Measurements from ENCODE around the gene MRPL53.

DNA sequence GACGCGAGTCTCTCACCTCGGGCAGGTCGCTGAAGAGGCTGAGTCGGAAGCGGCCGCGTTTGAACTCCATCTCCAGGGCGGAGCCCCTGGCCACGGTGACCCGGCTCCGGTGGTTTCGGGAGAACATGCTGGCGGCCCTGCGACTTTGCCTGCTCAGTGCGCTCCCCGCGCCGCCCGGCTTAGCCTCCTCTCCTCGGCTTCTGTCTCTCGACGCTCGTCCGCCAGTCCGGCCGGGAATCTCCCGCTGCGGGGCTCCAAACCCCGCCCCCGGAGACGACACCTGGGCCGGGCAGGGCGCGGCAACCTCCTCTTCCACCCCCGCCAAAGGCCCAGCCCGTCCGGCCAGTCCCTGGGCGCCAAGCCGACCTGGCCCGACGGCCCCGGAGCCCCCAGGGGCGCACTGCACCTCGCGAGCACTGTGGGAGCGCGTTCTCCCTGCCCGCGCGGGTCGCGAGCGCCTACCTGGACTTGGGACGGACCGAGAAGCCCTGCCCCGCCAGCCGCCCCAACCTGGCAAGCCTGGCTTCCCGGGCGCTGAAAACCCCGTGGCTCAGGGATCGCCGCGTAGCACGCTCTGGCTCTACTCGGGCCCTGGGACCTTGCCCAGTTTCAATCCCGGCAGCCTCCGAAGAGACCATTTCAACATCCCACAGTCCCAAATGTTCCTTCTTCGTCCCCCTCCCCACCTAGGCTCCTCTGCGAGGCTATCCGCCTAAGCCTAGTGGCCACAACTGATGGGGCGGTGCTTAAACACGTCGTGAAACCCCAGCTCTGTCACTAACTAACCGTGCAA, 30.6 kb downstream of the MRPL53 start, which contains the start of gene RTKN:
- TF ChIP-seq REST (tag by site-specific recombination; IDR thresholded peaks at IDR 0.05) (no peak), OSR2 (tag by site-specific recombination; IDR thresholded peaks at IDR 0.05) (no peak), ZNF416 (tag by site-specific recombination; IDR thresholded peaks at IDR 0.05) (no peak), HOXD13 (CRISPR knock-in tag; IDR thresholded peaks at IDR 0.05; ENCODE audit: borderline replicate concordance) (no peak), ZNF274 (IDR thresholded peaks at IDR 0.05; ENCODE audit: low read length) (no peak), ZNF274 (tag by site-specific recombination; IDR thresholded peaks at IDR 0.05; ENCODE audit: borderline replicate concordance) (no peak), ZNF660 (tag by site-specific recombination; IDR thresholded peaks at IDR 0.05) (no peak), ZBTB11 (tag by site-specific recombination; conservative IDR thresholded peaks at IDR 0.05; ENCODE audit: low read depth) (peak; percentile 27; the same call in 1 of the 2 replicates), EGR2 (tag by site-specific recombination; IDR thresholded peaks at IDR 0.05; ENCODE audit: low read depth) (peak; percentile 70)
- TF ChIP-seq, protein P1, sequence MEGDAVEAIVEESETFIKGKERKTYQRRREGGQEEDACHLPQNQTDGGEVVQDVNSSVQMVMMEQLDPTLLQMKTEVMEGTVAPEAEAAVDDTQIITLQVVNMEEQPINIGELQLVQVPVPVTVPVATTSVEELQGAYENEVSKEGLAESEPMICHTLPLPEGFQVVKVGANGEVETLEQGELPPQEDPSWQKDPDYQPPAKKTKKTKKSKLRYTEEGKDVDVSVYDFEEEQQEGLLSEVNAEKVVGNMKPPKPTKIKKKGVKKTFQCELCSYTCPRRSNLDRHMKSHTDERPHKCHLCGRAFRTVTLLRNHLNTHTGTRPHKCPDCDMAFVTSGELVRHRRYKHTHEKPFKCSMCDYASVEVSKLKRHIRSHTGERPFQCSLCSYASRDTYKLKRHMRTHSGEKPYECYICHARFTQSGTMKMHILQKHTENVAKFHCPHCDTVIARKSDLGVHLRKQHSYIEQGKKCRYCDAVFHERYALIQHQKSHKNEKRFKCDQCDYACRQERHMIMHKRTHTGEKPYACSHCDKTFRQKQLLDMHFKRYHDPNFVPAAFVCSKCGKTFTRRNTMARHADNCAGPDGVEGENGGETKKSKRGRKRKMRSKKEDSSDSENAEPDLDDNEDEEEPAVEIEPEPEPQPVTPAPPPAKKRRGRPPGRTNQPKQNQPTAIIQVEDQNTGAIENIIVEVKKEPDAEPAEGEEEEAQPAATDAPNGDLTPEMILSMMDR (tag by site-specific recombination; IDR thresholded peaks at IDR 0.05), result 0 out of 2 replicates have a peak, but pooled peaks have one; percentile 31
- TF ChIP-seq, protein P2, sequence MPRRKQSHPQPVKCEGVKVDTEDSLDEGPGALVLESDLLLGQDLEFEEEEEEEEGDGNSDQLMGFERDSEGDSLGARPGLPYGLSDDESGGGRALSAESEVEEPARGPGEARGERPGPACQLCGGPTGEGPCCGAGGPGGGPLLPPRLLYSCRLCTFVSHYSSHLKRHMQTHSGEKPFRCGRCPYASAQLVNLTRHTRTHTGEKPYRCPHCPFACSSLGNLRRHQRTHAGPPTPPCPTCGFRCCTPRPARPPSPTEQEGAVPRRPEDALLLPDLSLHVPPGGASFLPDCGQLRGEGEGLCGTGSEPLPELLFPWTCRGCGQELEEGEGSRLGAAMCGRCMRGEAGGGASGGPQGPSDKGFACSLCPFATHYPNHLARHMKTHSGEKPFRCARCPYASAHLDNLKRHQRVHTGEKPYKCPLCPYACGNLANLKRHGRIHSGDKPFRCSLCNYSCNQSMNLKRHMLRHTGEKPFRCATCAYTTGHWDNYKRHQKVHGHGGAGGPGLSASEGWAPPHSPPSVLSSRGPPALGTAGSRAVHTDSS (tag by site-specific recombination; IDR thresholded peaks at IDR 0.05), result no peak

Data from HEK293 (cell line).